ENCODE results near the gene BICC1.

BICC1 gene

GRCh38 chr10:58666024-58666423 lies 153.4 kb downstream of the BICC1 start:
- Histone ChIP-seq H3K9ac (no peak overlapping the region), H3K4me3 (IDR thresholded peaks at IDR 0.05; ENCODE audit: insufficient read depth, low read depth, low read length) (no peak overlapping the region), H3K27ac (peak overlapping the region; percentile 16; the same call in 1 of the 2 replicates), H3K36me3 (ENCODE audit: insufficient read depth) (no peaks in the 10 kb centered on the region), H3K27me3 (ENCODE audit: insufficient read depth, low read depth) (no peaks in the 10 kb centered on the region), H3K4me2 (peak overlapping the region; percentile 63), H4K20me1 (ENCODE audit: insufficient read depth) (no peaks in the 10 kb centered on the region), H3K79me2 (ENCODE audit: insufficient read depth, low read depth) (no peaks in the 10 kb centered on the region), H2AFZ (ENCODE audit: low read depth) (no peak overlapping the region), H3K4me1 (ENCODE audit: low read depth, poor library complexity, severe bottlenecking) (peaks cover 47% of the 10 kb centered on the region)
- TF ChIP-seq CTCF (conservative IDR thresholded peaks at IDR 0.05; ENCODE audit: low read depth, low read length) = no peak

GRCh38 chr10:58667658-58668310 lies 155.1 kb downstream of the BICC1 start:
- peaks cover 29% of the 10 kb centered on the region for H3K4me1 ChIP-seq (ENCODE audit: low read depth, poor library complexity, severe bottlenecking)
- no peak overlapping the region for H3K9ac ChIP-seq
- no peak overlapping the region for H2AFZ ChIP-seq (ENCODE audit: low read depth)
- H3K36me3 ChIP-seq (ENCODE audit: insufficient read depth) = no peaks in the 10 kb centered on the region
- H3K79me2 ChIP-seq (ENCODE audit: insufficient read depth, low read depth) = no peaks in the 10 kb centered on the region
- no peak overlapping the region for H3K4me2 ChIP-seq
- no peaks in the 10 kb centered on the region for H4K20me1 ChIP-seq (ENCODE audit: insufficient read depth)
- TF ChIP-seq CTCF (conservative IDR thresholded peaks at IDR 0.05; ENCODE audit: low read depth, low read length) = no peak
- H3K27me3 ChIP-seq (ENCODE audit: insufficient read depth, low read depth) = no peaks in the 10 kb centered on the region
- H3K27ac ChIP-seq = no peak overlapping the region
- no peak overlapping the region for H3K4me3 ChIP-seq (IDR thresholded peaks at IDR 0.05; ENCODE audit: insufficient read depth, low read depth, low read length)

GRCh38 chr10:58672845-58673244 lies 160.2 kb downstream of the BICC1 start:
- no peak overlapping the region for H2AFZ ChIP-seq (ENCODE audit: low read depth)
- no peak overlapping the region for H3K4me2 ChIP-seq
- H3K27ac ChIP-seq = no peak overlapping the region
- H3K36me3 ChIP-seq (ENCODE audit: insufficient read depth) = no peaks in the 10 kb centered on the region
- H3K9ac ChIP-seq = no peak overlapping the region
- H3K4me1 ChIP-seq (ENCODE audit: low read depth, poor library complexity, severe bottlenecking) = no peaks in the 10 kb centered on the region
- H3K79me2 ChIP-seq (ENCODE audit: insufficient read depth, low read depth) = no peaks in the 10 kb centered on the region
- H3K4me3 ChIP-seq (IDR thresholded peaks at IDR 0.05; ENCODE audit: insufficient read depth, low read depth, low read length) = no peak overlapping the region
- H4K20me1 ChIP-seq (ENCODE audit: insufficient read depth) = no peaks in the 10 kb centered on the region
- no peak for TF ChIP-seq CTCF (conservative IDR thresholded peaks at IDR 0.05; ENCODE audit: low read depth, low read length)
- no peaks in the 10 kb centered on the region for H3K27me3 ChIP-seq (ENCODE audit: insufficient read depth, low read depth)

GRCh38 chr10:58674251-58674650 lies 161.6 kb downstream of the BICC1 start:
- Histone ChIP-seq H3K4me3 (IDR thresholded peaks at IDR 0.05; ENCODE audit: insufficient read depth, low read depth, low read length) (no peak overlapping the region), H3K9ac (no peak overlapping the region), H3K79me2 (ENCODE audit: insufficient read depth, low read depth) (no peaks in the 10 kb centered on the region), H3K36me3 (ENCODE audit: insufficient read depth) (no peaks in the 10 kb centered on the region), H3K27ac (no peak overlapping the region), H4K20me1 (ENCODE audit: insufficient read depth) (no peaks in the 10 kb centered on the region), H3K27me3 (ENCODE audit: insufficient read depth, low read depth) (no peaks in the 10 kb centered on the region), H2AFZ (ENCODE audit: low read depth) (no peak overlapping the region), H3K4me2 (no peak overlapping the region), H3K4me1 (ENCODE audit: low read depth, poor library complexity, severe bottlenecking) (no peaks in the 10 kb centered on the region)
- TF ChIP-seq CTCF (conservative IDR thresholded peaks at IDR 0.05; ENCODE audit: low read depth, low read length) = no peak

Measured in KMS-11 (cell line).